Measurements from ENCODE around the gene MTTP. TPM values are rescaled to one million over a fixed set of nuclear protein-coding genes. Genes with fewer than 3 reads are reported as not detected.

Gene MTTP
- polyA plus RNA-seq, 1 donor (not counting 4 experiments of a cell fraction or from before 2014, with no cell fraction given) = 0.05 TPM

GRCh38 chr4:99664716-99665115 lies 90.1 kb downstream of the MTTP start:
- Histone ChIP-seq H3K9me1 (ENCODE audit: control insufficient read depth, extremely low read depth, insufficient read depth, low read length) (no peaks in the 10 kb centered on the region), H3K9me3 (ENCODE audit: control insufficient read depth, low read depth, low read length) (no peaks in the 10 kb centered on the region), H3K4me3 (ENCODE audit: control insufficient read depth in 2 of 3, extremely low read depth in 1 of 3, insufficient read depth in 2 of 3, low read depth in 1 of 3, low read length in 3 of 3) (no peak overlapping the region), H3K4me1 (ENCODE audit: control insufficient read depth, extremely low read depth, insufficient read depth, low read length) (no peaks in the 10 kb centered on the region), H3K9ac (ENCODE audit: control insufficient read depth, extremely low read depth, insufficient read depth, low read length) (no peak overlapping the region), H3K27ac (ENCODE audit: control insufficient read depth, insufficient read depth, low read length) (no peak overlapping the region), H2AFZ (ENCODE audit: control insufficient read depth, low read length) (no peak overlapping the region), H3K27me3 (ENCODE audit: control insufficient read depth, extremely low read depth, insufficient read depth, low read length) (no peaks in the 10 kb centered on the region), H3K36me3 (ENCODE audit: control insufficient read depth in 2 of 2, extremely low read depth in 1 of 2, insufficient read depth in 2 of 2, low read length in 2 of 2) (no peaks in the 10 kb centered on the region), H4K20me1 (ENCODE audit: control insufficient read depth, extremely low read depth, insufficient read depth, low read length) (no peaks in the 10 kb centered on the region), H3K4me2 (ENCODE audit: control insufficient read depth, extremely low read depth, insufficient read depth, low read depth, low read length) (no peak overlapping the region), H3K79me2 (ENCODE audit: control insufficient read depth, insufficient read depth, low read length) (no peaks in the 10 kb centered on the region)
- dilution Hi-C loops (cut with MboI; ENCODE audit: extremely low pct_ligation_motif_present, low sequenced_read_pairs) = no loop called here
- DNase-seq (ENCODE audit: low read depth, low spot score) (no peak), FAIRE-seq (no peak)
- TF ChIP-seq CTCF (optimal IDR thresholded peaks at IDR 0.05 in 1 of 3, IDR thresholded peaks at IDR 0.05 in 1 of 3, conservative IDR thresholded peaks at IDR 0.05 in 1 of 3; ENCODE audit: extremely low read depth in 1 of 3, insufficient read depth in 2 of 3, low read length in 3 of 3) (no peak), EZH2 (IDR thresholded peaks at IDR 0.05; ENCODE audit: low read length) (no peak)

- Histone ChIP-seq H3K27ac (ENCODE audit: control insufficient read depth, insufficient read depth, low read length) (no peak overlapping the region), H3K9ac (ENCODE audit: control insufficient read depth, extremely low read depth, insufficient read depth, low read length) (no peak overlapping the region), H2AFZ (ENCODE audit: control insufficient read depth, low read length) (no peak overlapping the region), H3K36me3 (ENCODE audit: control insufficient read depth in 2 of 2, extremely low read depth in 1 of 2, insufficient read depth in 2 of 2, low read length in 2 of 2) (no peaks in the 10 kb centered on the region), H3K9me3 (ENCODE audit: control insufficient read depth, low read depth, low read length) (no peaks in the 10 kb centered on the region), H3K4me3 (ENCODE audit: control insufficient read depth in 2 of 3, extremely low read depth in 1 of 3, insufficient read depth in 2 of 3, low read depth in 1 of 3, low read length in 3 of 3) (no peak overlapping the region), H3K79me2 (ENCODE audit: control insufficient read depth, insufficient read depth, low read length) (no peaks in the 10 kb centered on the region), H4K20me1 (ENCODE audit: control insufficient read depth, extremely low read depth, insufficient read depth, low read length) (no peaks in the 10 kb centered on the region), H3K9me1 (ENCODE audit: control insufficient read depth, extremely low read depth, insufficient read depth, low read length) (no peaks in the 10 kb centered on the region), H3K27me3 (ENCODE audit: control insufficient read depth, extremely low read depth, insufficient read depth, low read length) (no peaks in the 10 kb centered on the region), H3K4me1 (ENCODE audit: control insufficient read depth, extremely low read depth, insufficient read depth, low read length) (no peaks in the 10 kb centered on the region), H3K4me2 (ENCODE audit: control insufficient read depth, extremely low read depth, insufficient read depth, low read depth, low read length) (no peak overlapping the region)
- FAIRE-seq (no peak), DNase-seq (ENCODE audit: low read depth, low spot score) (no peak)
- TF ChIP-seq CTCF (optimal IDR thresholded peaks at IDR 0.05 in 1 of 3, IDR thresholded peaks at IDR 0.05 in 1 of 3, conservative IDR thresholded peaks at IDR 0.05 in 1 of 3; ENCODE audit: extremely low read depth in 1 of 3, insufficient read depth in 2 of 3, low read length in 3 of 3) (no peak), EZH2 (IDR thresholded peaks at IDR 0.05; ENCODE audit: low read length) (no peak)
- dilution Hi-C loops (cut with MboI; ENCODE audit: extremely low pct_ligation_motif_present, low sequenced_read_pairs) = no loop called here
Observed at GRCh38 chr4:99665983-99666382, 91.4 kb downstream of the MTTP start.

Data from keratinocyte (primary cell).